ENCODE measurements around the gene PLA2G15. TPM values are rescaled to one million over a fixed set of nuclear protein-coding genes. Genes with fewer than 3 reads are reported as not detected.

Gene PLA2G15
- total and polyA plus RNA-seq, 2 of the 13 experiments (the other 11 are each of a cell fraction or from before 2014, with no cell fraction given), result 14.4 to 23.7 TPM

- TF ChIP-seq ZBTB14 (CRISPR knock-in tag; IDR thresholded peaks at IDR 0.05) (peak; percentile 19; the same call in 1 of the 2 replicates), ZBTB42 (CRISPR knock-in tag; IDR thresholded peaks at IDR 0.05) (peak; percentile 8; the same call in 1 of the 2 replicates), ZNF550 (CRISPR knock-in tag; IDR thresholded peaks at IDR 0.05; ENCODE audit: borderline replicate concordance) (no peak), ZNF558 (CRISPR knock-in tag; IDR thresholded peaks at IDR 0.05; ENCODE audit: borderline replicate concordance) (no peak), ZNF839 (CRISPR knock-in tag; IDR thresholded peaks at IDR 0.05; ENCODE audit: borderline replicate concordance) (peak; percentile 69; the same call in 1 of the 2 replicates), ZNF776 (CRISPR knock-in tag; IDR thresholded peaks at IDR 0.05) (no peak), AGO1 (IDR thresholded peaks at IDR 0.05; ENCODE audit: low read depth, low read length, poor library complexity, severe bottlenecking) (peak; percentile 52), NCOR1 (IDR thresholded peaks at IDR 0.05; ENCODE audit: borderline replicate concordance, low read length) (0 out of 2 replicates have a peak, but pooled peaks have one; percentile 4), ARNTL (CRISPR knock-in tag; IDR thresholded peaks at IDR 0.05) (peak; percentile 71; the same call in 1 of the 2 replicates), TSC22D2 (CRISPR knock-in tag; IDR thresholded peaks at IDR 0.05; ENCODE audit: borderline replicate concordance) (peak; percentile 46; the same call in 1 of the 2 replicates), ATF6 (CRISPR knock-in tag; conservative IDR thresholded peaks at IDR 0.05) (no peak), KMT2B (CRISPR knock-in tag; IDR thresholded peaks at IDR 0.05) (0 out of 2 replicates have a peak, but pooled peaks have one; percentile 30), ATF1 (CRISPR knock-in tag; IDR thresholded peaks at IDR 0.05) (no peak), ZNF337 (CRISPR knock-in tag; IDR thresholded peaks at IDR 0.05; ENCODE audit: borderline replicate concordance, low read depth) (0 out of 2 replicates have a peak, but pooled peaks have one; percentile 4), ATF4 (CRISPR knock-in tag; IDR thresholded peaks at IDR 0.05) (no peak), ZNF777 (CRISPR knock-in tag; IDR thresholded peaks at IDR 0.05) (peak; percentile 82), ZBED4 (CRISPR knock-in tag; IDR thresholded peaks at IDR 0.05; ENCODE audit: borderline replicate concordance) (no peak), REPIN1 (CRISPR knock-in tag; IDR thresholded peaks at IDR 0.05; ENCODE audit: borderline replicate concordance, low read depth) (0 out of 2 replicates have a peak, but pooled peaks have one; percentile 11)
Measured at GRCh38 chr16:68235108-68235886, 9.9 kb upstream of the PLA2G15 start (continued).

Data from HepG2 (cell line).